Natural killer cell (primary cell): ENCODE data around the gene SLC22A24. TPM values are rescaled to one million over a fixed set of nuclear protein-coding genes. Genes with fewer than 3 reads are reported as not detected.

Experiments used
- ATAC-seq, 3 donors: fragments of 150-1000 bp in 2 of 3; fragments of 200-7000 bp in 1 of 3; cut with Tn5 transposase; 1 replicate in 1 of 3; 2 replicates in 2 of 3; pipeline ENCODE4 v1.10.0; 2021; ENCODE audit warnings: mild to moderate bottlenecking in 2 of 3, moderate library complexity in 2 of 3
- DNase-seq, 2 donors: peaks; one replicate each; pipeline versions ENCODE4 v3.0.0 to v3.0.0-alpha.2; 2013 to 2021; ENCODE audit warnings: mixed read lengths in 1 of 2
- H3K27ac ChIP-seq: one replicate; pipeline ENCODE4 v1.5.1; 2013; ENCODE audit warnings: mild to moderate bottlenecking, low read length
- H3K27me3 ChIP-seq: one replicate; pipeline ENCODE4 v1.6.1; 2013; ENCODE audit warnings: low read length; ENCODE audit not compliant: control insufficient read depth, insufficient read depth
- H3K36me3 ChIP-seq: one replicate; pipeline ENCODE4 v1.6.1; 2013; ENCODE audit warnings: low read length; ENCODE audit not compliant: control insufficient read depth, insufficient read depth
- H3K4me1 ChIP-seq: one replicate; pipeline ENCODE4 v1.6.1; 2013; ENCODE audit warnings: low read length; ENCODE audit not compliant: control insufficient read depth, insufficient read depth
- H3K4me3 ChIP-seq: one replicate; pipeline ENCODE4 v1.5.1; 2013; ENCODE audit warnings: low read length
- H3K9me3 ChIP-seq: one replicate; pipeline ENCODE4 v1.6.1; 2013; ENCODE audit warnings: low read length; ENCODE audit not compliant: control insufficient read depth, insufficient read depth
- H3K27ac Mint-ChIP-seq, 2 donors: one replicate each; pipeline ENCODE4 v1.8.0; 2022; ENCODE audit warnings: mild to moderate bottlenecking in 2 of 2, mixed read lengths in 2 of 2, moderate library complexity in 1 of 2
- H3K27me3 Mint-ChIP-seq, 2 donors: one replicate each; pipeline ENCODE4 v1.8.0; 2022; ENCODE audit warnings: low read depth in 2 of 2, mixed read lengths in 2 of 2
- H3K36me3 Mint-ChIP-seq: one replicate; pipeline ENCODE4 v1.8.0; 2022; ENCODE audit warnings: mixed read lengths
- H3K4me1 Mint-ChIP-seq, 2 donors: one replicate each; pipeline ENCODE4 v1.8.0; 2022; ENCODE audit warnings: mixed read lengths in 2 of 2
- H3K4me3 Mint-ChIP-seq: one replicate; pipeline ENCODE4 v1.8.0; 2022; ENCODE audit warnings: mild to moderate bottlenecking, moderate library complexity, mixed read lengths
- H3K9me3 Mint-ChIP-seq, 2 donors: one replicate each; pipeline ENCODE4 v1.8.0; 2022; ENCODE audit warnings: mixed read lengths in 2 of 2
- CTCF ChIP-seq: fragments of 200-600 bp; IDR thresholded peaks from one replicate; pipeline ENCODE4 v1.8.0; 2022; ENCODE audit warnings: antibody characterized with exemption
- WGBS: methylation state at CpG from one replicate; pipeline ENCODE4 v1.1.7; 2013; ENCODE audit warnings: missing lambda C conversion rate; ENCODE audit not compliant: insufficient coverage; 5-methylcytosine and 5-hydroxymethylcytosine counted together
- intact Hi-C: fragments of 100-400 bp; cut with micrococcal nuclease; formaldehyde crosslinking; loops from one replicate; pipeline ENCODE4 v1.14.2; 2022
- total RNA-seq, 4 donors: library from RNA; stranded (reverse); fragments of 120-200 nt in 1 of 4; gene quantifications; one replicate each; pipeline versions ENCODE4 v1.2.3 to v1.2.4, GENCODE V29; 2013 to 2022

SLC22A24 gene
- total RNA-seq, 3 donors from 2014 or later (not counting 1 experiment from before 2014, with no cell fraction given), result not detected

GRCh38 chr11:63165706-63166310 lies 21.8 kb upstream of the SLC22A24 start:
- no peaks in the 10 kb centered on the region for H3K4me1 Mint-ChIP-seq
- intact Hi-C loops, result no loop called here
- H3K27ac Mint-ChIP-seq, result no peak overlapping the region
- no peak for TF ChIP-seq CTCF
- 85% methylated on average over 4 of the region's 4 CpGs for WGBS
- H3K36me3 Mint-ChIP-seq, result no peaks in the 10 kb centered on the region
- H3K27me3 ChIP-seq, result peaks cover 4% of the 10 kb centered on the region
- no peaks in the 10 kb centered on the region for H3K4me1 ChIP-seq
- no peak overlapping the region for H3K4me3 ChIP-seq
- no peak overlapping the region for H3K27ac ChIP-seq
- peaks cover 26 to 51% of the 10 kb centered on the region in 2 donors for H3K27me3 Mint-ChIP-seq
- H3K4me3 Mint-ChIP-seq, result no peak overlapping the region
- DNase-seq (no peak), ATAC-seq (no peak)
- H3K9me3 Mint-ChIP-seq, result no peaks in the 10 kb centered on the region
- no peaks in the 10 kb centered on the region for H3K36me3 ChIP-seq
- no peaks in the 10 kb centered on the region for H3K9me3 ChIP-seq

- Mint-ChIP-seq H3K36me3 (no peaks in the 10 kb centered on the region), H3K27ac (no peak overlapping the region), H3K27me3 (peaks cover 13 to 69% of the 10 kb centered on the region in 2 donors), H3K4me3 (no peak overlapping the region), H3K4me1 (no peaks in the 10 kb centered on the region), H3K9me3 (no peaks in the 10 kb centered on the region)
- intact Hi-C loops, result no loop called here
- WGBS, result 81% methylated on average over 1 of the region's 1 CpG
- Histone ChIP-seq H3K27me3 (peaks cover 3% of the 10 kb centered on the region), H3K36me3 (no peaks in the 10 kb centered on the region), H3K4me1 (no peaks in the 10 kb centered on the region), H3K27ac (no peak overlapping the region), H3K9me3 (no peaks in the 10 kb centered on the region), H3K4me3 (no peak overlapping the region)
- DNase-seq (no peak), ATAC-seq (no peak)
- TF ChIP-seq CTCF, result no peak
Observed at GRCh38 chr11:63155794-63156193, 11.8 kb upstream of the SLC22A24 start.

GRCh38 chr11:63146581-63146980 lies 2.6 kb upstream of the SLC22A24 start:
- 100% methylated on average over 1 of the region's 2 CpGs for WGBS
- H3K4me1 Mint-ChIP-seq, result no peaks in the 10 kb centered on the region
- no peaks in the 10 kb centered on the region for H3K36me3 Mint-ChIP-seq
- DNase-seq (no peak), ATAC-seq (no peak)
- no peak overlapping the region for H3K27ac ChIP-seq
- TF ChIP-seq CTCF, result no peak
- H3K27me3 Mint-ChIP-seq, result peaks cover 7 to 22% of the 10 kb centered on the region in 2 donors
- no peak overlapping the region for H3K4me3 Mint-ChIP-seq
- intact Hi-C loops, result no loop called here
- H3K27ac Mint-ChIP-seq, result no peak overlapping the region
- H3K4me3 ChIP-seq, result no peak overlapping the region
- H3K36me3 ChIP-seq, result no peaks in the 10 kb centered on the region
- no peaks in the 10 kb centered on the region for H3K9me3 Mint-ChIP-seq
- H3K27me3 ChIP-seq, result no peaks in the 10 kb centered on the region
- H3K4me1 ChIP-seq, result no peaks in the 10 kb centered on the region
- no peaks in the 10 kb centered on the region for H3K9me3 ChIP-seq

- H3K4me1 Mint-ChIP-seq, result no peaks in the 10 kb centered on the region
- H3K9me3 Mint-ChIP-seq, result no peaks in the 10 kb centered on the region
- H3K4me1 ChIP-seq, result no peaks in the 10 kb centered on the region
- 59% methylated on average over 3 of the region's 3 CpGs for WGBS
- no peak overlapping the region for H3K4me3 Mint-ChIP-seq
- no peak for TF ChIP-seq CTCF
- no peak overlapping the region for H3K27ac ChIP-seq
- H3K27ac Mint-ChIP-seq, result no peak overlapping the region
- H3K36me3 Mint-ChIP-seq, result no peaks in the 10 kb centered on the region
- no peaks in the 10 kb centered on the region for H3K27me3 ChIP-seq
- DNase-seq (no peak), ATAC-seq (no peak)
- H3K9me3 ChIP-seq, result no peaks in the 10 kb centered on the region
- peaks cover 12 to 22% of the 10 kb centered on the region in 2 donors for H3K27me3 Mint-ChIP-seq
- intact Hi-C loops, result no loop called here
- no peak overlapping the region for H3K4me3 ChIP-seq
- no peaks in the 10 kb centered on the region for H3K36me3 ChIP-seq
Observed at GRCh38 chr11:63142459-63142858, 1.6 kb downstream of the SLC22A24 start.
